Caki2 (cell line): Measurements from ENCODE around the gene PPP1R9A. TPM values are rescaled to one million over a fixed set of nuclear protein-coding genes. Genes with fewer than 3 reads are reported as not detected.

Experiments used
- DNase-seq: peaks from one replicate; pipeline ENCODE4 v3.0.0-alpha.2; 2015; ENCODE audit warnings: low read depth
- in situ Hi-C: cut with HindIII; loops from 2 replicates; pipeline ENCODE4 v1.10.0; 2016; ENCODE audit warnings: low sequenced_read_pairs, low pct_unique_long_range_greater_than_20kb, mixed read lengths
- total RNA-seq: library from RNA; depleted of rRNA; stranded (reverse); fragments of >200 nt; shearing (Covaris generic); gene quantifications from 2 replicates; pipeline ENCODE4 v1.2.3, GENCODE V29; 2014; ENCODE audit warnings: low replicate concordance

Gene PPP1R9A
- total RNA-seq, 1 experiment from 2014 or later: 10.8 TPM

GRCh38 chr7:95261895-95262415 lies 354.6 kb downstream of the PPP1R9A start:
- in situ Hi-C loops: no loop called here
- no peak for DNase-seq

- in situ Hi-C loops: no loop called here
- DNase-seq: no peak
These were observed 355.5 kb downstream of the PPP1R9A start for GRCh38 chr7:95262875-95263274.

- DNase-seq: no peak
- in situ Hi-C loops: no loop called here
These were observed 356.5 kb downstream of the PPP1R9A start for GRCh38 chr7:95263785-95264362.

- in situ Hi-C loops: no loop called here
- no peak for DNase-seq
These were observed 357.0 kb downstream of the PPP1R9A start for GRCh38 chr7:95264363-95264891.

- DNase-seq: no peak
- in situ Hi-C loops: no loop called here
These were observed 358.2 kb downstream of the PPP1R9A start for GRCh38 chr7:95265634-95266033.

GRCh38 chr7:95267754-95268153 lies 360.4 kb downstream of the PPP1R9A start:
- in situ Hi-C loops: no loop called here

GRCh38 chr7:95269640-95270039 lies 362.2 kb downstream of the PPP1R9A start:
- DNase-seq: no peak
- in situ Hi-C loops: no loop called here

More at GRCh38 chr7:95267754-95268153, 360.4 kb downstream of the PPP1R9A start:
- DNase-seq: no peak

GRCh38 chr7:95276114-95276513 lies 368.7 kb downstream of the PPP1R9A start:
- in situ Hi-C loops: no loop called here
- DNase-seq: no peak

- DNase-seq: no peak
- in situ Hi-C loops: no loop called here
These were observed 372.0 kb downstream of the PPP1R9A start for GRCh38 chr7:95279417-95279816.

- in situ Hi-C loops: no loop called here
- no peak for DNase-seq
These were observed 378.7 kb downstream of the PPP1R9A start for GRCh38 chr7:95286096-95286495.

- in situ Hi-C loops: no loop called here
- DNase-seq: no peak
These were observed 382.9 kb downstream of the PPP1R9A start for GRCh38 chr7:95290166-95290830.

GRCh38 chr7:95295397-95295796 lies 388.0 kb downstream of the PPP1R9A start:
- DNase-seq: no peak

GRCh38 chr7:95296456-95296855 lies 389.1 kb downstream of the PPP1R9A start:
- no peak for DNase-seq
- in situ Hi-C loops: no loop called here

More at GRCh38 chr7:95295397-95295796, 388.0 kb downstream of the PPP1R9A start:
- in situ Hi-C loops: no loop called here

GRCh38 chr7:95297041-95297440 lies 389.6 kb downstream of the PPP1R9A start:
- in situ Hi-C loops: no loop called here
- no peak for DNase-seq

- DNase-seq: no peak
- in situ Hi-C loops: no loop called here
These were observed 390.7 kb downstream of the PPP1R9A start for GRCh38 chr7:95298091-95298490.

GRCh38 chr7:95303013-95303905 lies 395.9 kb downstream of the PPP1R9A start:
- no peak for DNase-seq
- in situ Hi-C loops: no loop called here

- no peak for DNase-seq
These were observed 397.6 kb downstream of the PPP1R9A start for GRCh38 chr7:95304990-95305389.

GRCh38 chr7:95309951-95310350 lies 402.6 kb downstream of the PPP1R9A start:
- no peak for DNase-seq
- in situ Hi-C loops: no loop called here

More at GRCh38 chr7:95304990-95305389, 397.6 kb downstream of the PPP1R9A start:
- in situ Hi-C loops: no loop called here

- DNase-seq: no peak
- in situ Hi-C loops: no loop called here
These were observed 404.0 kb downstream of the PPP1R9A start for GRCh38 chr7:95311389-95311788.
